SK-N-MC (cell line): ENCODE data around the gene RGS16.
A peak's percentile ranks its signal among the peaks of the same experiment; 100 is the strongest.

Experiments used
- DNase-seq: peaks from one replicate; pipeline ENCODE4 v3.0.0-alpha.2; 2011; ENCODE audit warnings: low read depth, low spot score
- H3K27ac ChIP-seq: fragments of 200-600 bp; sonication (generic); 2 replicates; pipeline ENCODE4 v1.5.1; 2016; ENCODE audit warnings: mixed run types
- H3K36me3 ChIP-seq: fragments of 200-600 bp; sonication (generic); 2 replicates; pipeline ENCODE4 v1.6.1; 2017; ENCODE audit warnings: antibody characterized with exemption, low read length, mixed read lengths; ENCODE audit not compliant: insufficient read depth
- H3K4me3 ChIP-seq: fragments of 200-600 bp; sonication (generic); 2 replicates; pipeline ENCODE4 v1.5.1; 2016
- H3K9ac ChIP-seq: fragments of 200-600 bp; sonication (generic); 2 replicates; pipeline ENCODE4 v1.8.0; 2017; ENCODE audit warnings: mixed run types, mixed read lengths; ENCODE audit not compliant: insufficient read length
- H3K9me3 ChIP-seq: fragments of 200-600 bp; sonication (generic); 2 replicates; pipeline ENCODE4 v1.6.1; 2017; ENCODE audit warnings: low read depth, mild to moderate bottlenecking, antibody characterized with exemption, low read length, moderate library complexity, mixed read lengths
- EZH2 ChIP-seq: fragments of 200-600 bp; sonication (generic); IDR thresholded peaks from one replicate; pipeline ENCODE4 v1.6.1; 2017; ENCODE audit warnings: antibody characterized with exemption
- FOXP2 ChIP-seq: optimal IDR thresholded peaks from 2 replicates; pipeline ENCODE3; 2011; ENCODE audit warnings: mild to moderate bottlenecking, moderate library complexity; ENCODE audit not compliant: insufficient read depth; ENCODE audit errors: extremely low read length, control extremely low read depth
- POLR2AphosphoS5 ChIP-seq: IDR thresholded peaks from 2 replicates; pipeline ENCODE4 v1.6.1; 2012; ENCODE audit warnings: mild to moderate bottlenecking, low read depth, low read length, borderline replicate concordance

The RGS16 gene

GRCh38 chr1:182608845-182609610, 4.8 kb upstream of the RGS16 start:
- no peak overlapping the region for H3K27ac ChIP-seq
- no peak for DNase-seq
- no peak for TF ChIP-seq FOXP2
- TF ChIP-seq EZH2, result no peak
- TF ChIP-seq POLR2AphosphoS5, result no peak
- H3K4me3 ChIP-seq, result no peak overlapping the region
- no peaks in the 10 kb centered on the region for H3K9me3 ChIP-seq
- no peaks in the 10 kb centered on the region for H3K36me3 ChIP-seq
- no peak overlapping the region for H3K9ac ChIP-seq

GRCh38 chr1:182608236-182608635, 4.0 kb upstream of the RGS16 start:
- TF ChIP-seq FOXP2 (no peak), POLR2AphosphoS5 (no peak), EZH2 (no peak)
- no peak for DNase-seq
- Histone ChIP-seq H3K36me3 (peaks cover under 1% of the 10 kb centered on the region; the same call in 1 of the 2 replicates), H3K4me3 (no peak overlapping the region), H3K9me3 (no peaks in the 10 kb centered on the region), H3K27ac (no peak overlapping the region), H3K9ac (no peak overlapping the region)

DNA sequence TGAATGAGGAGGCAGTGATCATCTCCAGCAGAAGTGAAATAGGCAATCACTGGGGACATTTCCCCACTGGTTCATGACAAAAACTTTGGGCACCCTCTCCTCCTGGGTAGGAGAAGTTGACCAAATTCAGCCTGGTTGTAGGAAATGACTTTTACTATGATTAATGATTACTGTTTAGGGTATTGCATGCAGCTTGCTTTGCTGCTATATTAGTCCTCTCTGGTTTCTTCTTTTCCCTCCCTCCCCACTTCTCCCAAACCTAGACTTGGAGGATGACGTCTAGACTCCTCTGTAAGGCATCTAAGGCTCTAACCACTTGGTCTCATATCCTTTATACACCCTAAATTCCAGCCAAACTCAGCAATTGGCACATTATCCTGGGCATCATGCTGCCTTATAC, 3.4 kb upstream of the RGS16 start:
- TF ChIP-seq EZH2, result no peak
- no peak for TF ChIP-seq FOXP2
- TF ChIP-seq POLR2AphosphoS5, result no peak
- Histone ChIP-seq H3K9ac (no peak overlapping the region), H3K9me3 (no peaks in the 10 kb centered on the region), H3K4me3 (no peak overlapping the region), H3K27ac (no peak overlapping the region), H3K36me3 (peaks cover 7% of the 10 kb centered on the region; the same call in 1 of the 2 replicates)
- no peak for DNase-seq

DNA sequence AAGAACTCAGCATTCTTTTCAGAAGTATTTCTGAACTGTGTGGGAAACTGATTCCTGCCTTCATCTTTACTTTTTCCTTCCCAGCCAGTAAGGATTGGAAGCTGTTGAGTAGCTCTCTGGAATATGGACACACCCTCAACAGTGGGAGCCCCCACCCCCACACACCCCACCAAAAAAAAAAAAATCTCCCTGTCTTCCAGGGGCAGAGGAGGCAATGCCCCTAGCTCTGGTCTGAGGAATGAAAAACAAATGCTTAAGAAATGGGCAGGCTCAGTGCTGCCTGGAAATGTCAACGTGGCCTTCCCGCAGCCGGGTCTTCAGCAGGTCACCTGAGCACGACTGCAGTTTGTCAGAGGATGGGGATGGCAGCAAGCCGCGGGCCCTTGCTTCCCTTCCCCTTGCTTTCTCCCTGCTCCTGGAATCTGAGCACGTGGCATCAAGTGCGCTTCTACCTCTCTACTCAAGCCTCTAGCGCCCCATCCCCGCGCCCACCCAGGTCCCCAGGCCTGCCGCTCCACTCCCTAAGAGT, 479 bp downstream of the RGS16 start:
- DNase-seq, result no peak

DNA sequence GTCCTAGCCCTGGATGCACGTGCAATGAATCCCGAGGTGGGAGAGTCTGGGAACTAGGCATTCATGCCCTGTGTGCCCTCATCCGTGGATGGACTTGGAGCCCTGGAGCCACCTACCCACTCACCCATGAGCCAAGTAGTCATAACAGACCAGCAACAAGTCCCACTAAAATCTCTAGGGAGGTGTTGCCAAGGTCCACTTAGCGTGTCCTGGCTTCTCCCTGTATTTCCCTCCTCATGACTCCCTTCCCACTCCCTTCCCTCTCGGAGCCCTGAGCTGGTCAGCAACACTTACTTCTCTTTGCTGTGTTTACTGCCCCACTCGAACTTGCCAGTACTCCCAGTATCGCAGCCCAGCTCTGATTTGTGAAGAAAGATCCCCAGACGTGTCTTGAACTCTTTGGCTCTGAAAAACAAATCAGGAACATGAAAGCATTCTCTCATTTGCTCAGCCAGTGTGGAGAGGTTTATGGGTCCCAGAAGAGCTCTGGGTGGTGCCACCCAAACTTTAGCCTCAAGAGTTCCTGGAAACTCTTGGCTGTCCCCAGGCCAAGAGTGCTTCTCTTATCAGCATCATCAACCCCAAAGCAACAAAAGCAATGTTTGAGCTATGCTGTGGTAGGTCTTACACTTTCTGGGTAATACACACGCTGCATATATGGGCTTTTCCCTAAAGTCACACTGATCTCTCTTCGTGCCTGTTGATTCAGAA, 1.1 kb downstream of the RGS16 start:
- Histone ChIP-seq H3K9ac (peak overlapping the region; percentile 33), H3K9me3 (no peaks in the 10 kb centered on the region), H3K27ac (no peak overlapping the region), H3K4me3 (peak overlapping the region; percentile 87), H3K36me3 (peaks cover 45% of the 10 kb centered on the region)
- DNase-seq, result no peak
- no peak for TF ChIP-seq FOXP2
- no peak for TF ChIP-seq POLR2AphosphoS5
- TF ChIP-seq EZH2, result no peak

More for the DNA sequence above, 479 bp downstream of the RGS16 start:
- Histone ChIP-seq H3K36me3 (peaks cover 45% of the 10 kb centered on the region), H3K9ac (peak overlapping the region; percentile 33), H3K4me3 (peak overlapping the region; percentile 87), H3K9me3 (no peaks in the 10 kb centered on the region), H3K27ac (no peak overlapping the region)
- TF ChIP-seq POLR2AphosphoS5, result no peak
- no peak for TF ChIP-seq FOXP2
- TF ChIP-seq EZH2, result no peak

GRCh38 chr1:182601913-182602312, 2.3 kb downstream of the RGS16 start:
- no peak for TF ChIP-seq EZH2
- no peak for TF ChIP-seq FOXP2
- TF ChIP-seq POLR2AphosphoS5, result no peak
- peaks cover 45% of the 10 kb centered on the region for H3K36me3 ChIP-seq
- no peak overlapping the region for H3K9ac ChIP-seq
- no peak overlapping the region for H3K27ac ChIP-seq
- peak overlapping the region; percentile 87 for H3K4me3 ChIP-seq
- no peaks in the 10 kb centered on the region for H3K9me3 ChIP-seq
- DNase-seq, result no peak

GRCh38 chr1:182601416-182601786, 2.8 kb downstream of the RGS16 start:
- Histone ChIP-seq H3K9ac (no peak overlapping the region), H3K27ac (no peak overlapping the region)
- no peak for DNase-seq

GRCh38 chr1:182600745-182601415, 3.3 kb downstream of the RGS16 start:
- H3K9ac ChIP-seq, result no peak overlapping the region
- no peak overlapping the region for H3K27ac ChIP-seq
- H3K9me3 ChIP-seq, result no peaks in the 10 kb centered on the region
- peaks cover 45% of the 10 kb centered on the region for H3K36me3 ChIP-seq
- no peak overlapping the region for H3K4me3 ChIP-seq
- no peak for TF ChIP-seq FOXP2
- TF ChIP-seq EZH2, result no peak
- TF ChIP-seq POLR2AphosphoS5, result no peak
- no peak for DNase-seq

More at GRCh38 chr1:182601416-182601786, 2.8 kb downstream of the RGS16 start:
- peak overlapping the region; percentile 87 for H3K4me3 ChIP-seq
- no peaks in the 10 kb centered on the region for H3K9me3 ChIP-seq
- TF ChIP-seq POLR2AphosphoS5 (no peak), EZH2 (no peak), FOXP2 (no peak)
- peaks cover 45% of the 10 kb centered on the region for H3K36me3 ChIP-seq
